ENCODE results near the gene ORAI3.

Gene ORAI3

DNA sequence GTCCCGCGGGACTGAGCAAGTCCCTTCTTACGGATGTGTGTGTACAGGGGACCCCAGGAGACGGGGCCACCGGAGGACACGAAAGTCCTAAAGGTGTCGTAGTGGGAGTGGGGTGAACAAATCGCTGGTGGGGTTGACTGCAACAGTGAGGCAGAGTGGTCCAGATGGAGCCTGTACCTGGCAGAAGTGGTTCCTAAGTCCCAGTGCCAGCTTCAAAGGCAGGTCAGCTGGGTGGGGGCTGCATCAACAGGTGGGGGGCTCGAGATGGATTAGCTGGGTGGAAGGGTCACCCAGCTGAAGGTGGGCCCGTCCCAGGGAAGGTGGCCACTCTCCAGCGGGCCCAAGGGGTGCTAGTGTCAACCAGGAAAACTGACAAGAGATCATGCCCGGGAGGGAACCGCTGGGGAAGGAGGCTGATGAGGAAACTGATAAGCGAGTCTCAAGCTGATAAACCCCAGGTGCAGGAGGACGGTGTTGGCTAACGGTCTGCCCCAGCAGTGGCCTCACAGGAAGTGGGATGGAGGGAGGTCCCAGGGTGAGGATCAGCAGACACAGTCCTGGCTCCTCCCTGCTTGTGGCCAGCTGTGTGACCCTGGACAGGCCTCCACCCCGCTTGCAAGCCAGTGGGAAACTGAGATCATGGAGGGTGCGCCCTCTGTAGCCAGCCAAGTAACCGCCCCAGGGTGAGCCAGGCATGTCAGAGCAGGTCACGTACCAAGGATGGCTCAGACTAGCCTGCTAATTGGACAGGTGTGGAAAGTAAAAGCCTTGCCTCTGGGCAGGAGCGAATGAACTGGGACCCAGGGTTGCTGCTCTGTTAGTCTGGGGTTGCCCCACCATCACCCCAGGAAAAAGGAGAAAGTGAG is 1.0 kb downstream of the ORAI3 start:
- H3K4me1 Mint-ChIP-seq (ENCODE audit: low read depth), result peaks cover 21% of the 10 kb centered on the region
- peaks cover 20% of the 10 kb centered on the region for H3K36me3 Mint-ChIP-seq (ENCODE audit: low read depth)
- H3K27me3 Mint-ChIP-seq, result no peaks in the 10 kb centered on the region
- peak overlapping the region; percentile 80 for H3K27ac Mint-ChIP-seq
- H3K4me3 Mint-ChIP-seq, result peak overlapping the region; percentile 81
- no peaks in the 10 kb centered on the region for H3K9me3 Mint-ChIP-seq
- peak; percentile 57 for DNase-seq

GRCh38 chr16:30950516-30951065 is 1.7 kb downstream of the ORAI3 start:
- DNase-seq, result no peak
- peaks cover 16% of the 10 kb centered on the region for H3K36me3 Mint-ChIP-seq (ENCODE audit: low read depth)
- no peaks in the 10 kb centered on the region for H3K9me3 Mint-ChIP-seq
- peak overlapping the region; percentile 81 for H3K4me3 Mint-ChIP-seq
- peaks cover 21% of the 10 kb centered on the region for H3K4me1 Mint-ChIP-seq (ENCODE audit: low read depth)
- H3K27ac Mint-ChIP-seq, result peak overlapping the region; percentile 80
- H3K27me3 Mint-ChIP-seq, result no peaks in the 10 kb centered on the region

DNA sequence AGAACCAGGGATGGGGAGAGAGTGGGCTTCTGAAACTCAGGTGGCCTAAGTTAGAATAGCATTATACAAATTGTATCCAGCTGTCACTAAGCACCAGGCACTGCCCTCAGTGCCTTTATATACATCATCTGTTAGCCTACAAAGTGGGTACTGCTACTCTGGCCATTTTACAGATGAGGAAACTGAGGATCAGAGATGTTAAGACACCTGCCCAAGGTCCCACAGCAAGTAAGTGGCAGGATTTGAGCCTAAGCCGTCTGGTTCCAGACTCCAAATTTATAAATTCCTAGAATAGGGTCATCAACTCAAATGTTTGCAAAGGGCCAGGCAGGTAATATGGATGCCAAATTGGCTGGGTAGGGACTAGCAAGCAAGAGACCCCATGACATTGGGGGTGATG is 2.3 kb downstream of the ORAI3 start:
- no peak overlapping the region for H3K4me3 Mint-ChIP-seq
- no peaks in the 10 kb centered on the region for H3K9me3 Mint-ChIP-seq
- H3K27ac Mint-ChIP-seq, result peak overlapping the region; percentile 52
- H3K27me3 Mint-ChIP-seq, result no peaks in the 10 kb centered on the region
- H3K36me3 Mint-ChIP-seq (ENCODE audit: low read depth), result peaks cover 12% of the 10 kb centered on the region
- no peak for DNase-seq
- peaks cover 24% of the 10 kb centered on the region for H3K4me1 Mint-ChIP-seq (ENCODE audit: low read depth)

GRCh38 chr16:30951750-30952149 is 2.9 kb downstream of the ORAI3 start:
- Mint-ChIP-seq H3K27me3 (no peaks in the 10 kb centered on the region), H3K27ac (no peak overlapping the region), H3K9me3 (no peaks in the 10 kb centered on the region), H3K4me3 (no peak overlapping the region), H3K36me3 (ENCODE audit: low read depth) (peaks cover 6% of the 10 kb centered on the region), H3K4me1 (ENCODE audit: low read depth) (peaks cover 29% of the 10 kb centered on the region)
- no peak for DNase-seq

GRCh38 chr16:30953111-30953510 is 4.2 kb downstream of the ORAI3 start:
- H3K36me3 Mint-ChIP-seq (ENCODE audit: low read depth), result peaks cover 5% of the 10 kb centered on the region
- no peaks in the 10 kb centered on the region for H3K27me3 Mint-ChIP-seq
- no peak overlapping the region for H3K4me3 Mint-ChIP-seq
- H3K27ac Mint-ChIP-seq, result no peak overlapping the region
- H3K4me1 Mint-ChIP-seq (ENCODE audit: low read depth), result peaks cover 31% of the 10 kb centered on the region
- DNase-seq, result no peak
- H3K9me3 Mint-ChIP-seq, result no peaks in the 10 kb centered on the region

DNA sequence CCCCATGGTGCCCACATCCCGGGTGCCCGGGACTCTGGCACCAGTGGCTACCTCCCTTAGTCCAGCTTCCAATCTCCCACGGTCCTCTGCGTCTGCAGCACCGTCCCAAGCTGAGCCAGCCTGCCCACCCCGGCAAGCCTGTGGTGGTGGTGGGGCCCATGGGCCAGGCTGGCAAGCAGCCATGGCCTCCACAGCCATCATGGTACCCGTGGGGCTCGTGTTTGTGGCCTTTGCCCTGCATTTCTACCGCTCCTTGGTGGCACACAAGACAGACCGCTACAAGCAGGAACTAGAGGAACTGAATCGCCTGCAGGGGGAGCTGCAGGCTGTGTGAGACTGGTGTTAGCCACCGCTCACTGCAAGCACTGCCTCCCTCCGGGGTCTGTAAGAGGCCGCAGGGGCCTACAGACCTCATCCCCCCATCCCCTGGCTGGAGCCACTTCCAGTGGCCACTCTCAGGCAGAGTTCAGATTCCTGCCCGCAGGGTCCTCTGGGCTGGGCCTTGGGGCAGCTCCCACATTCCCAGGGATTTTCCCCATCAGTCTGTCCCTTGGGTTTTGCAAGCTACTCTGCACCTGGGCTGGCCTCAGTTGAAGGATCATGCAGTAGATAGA is 4.8 kb downstream of the ORAI3 start:
- no peaks in the 10 kb centered on the region for H3K9me3 Mint-ChIP-seq
- DNase-seq, result peak; percentile 74
- H3K4me1 Mint-ChIP-seq (ENCODE audit: low read depth), result peaks cover 34% of the 10 kb centered on the region
- no peak overlapping the region for H3K4me3 Mint-ChIP-seq
- no peak overlapping the region for H3K27ac Mint-ChIP-seq
- H3K36me3 Mint-ChIP-seq (ENCODE audit: low read depth), result peaks cover 9% of the 10 kb centered on the region
- no peaks in the 10 kb centered on the region for H3K27me3 Mint-ChIP-seq

DNA sequence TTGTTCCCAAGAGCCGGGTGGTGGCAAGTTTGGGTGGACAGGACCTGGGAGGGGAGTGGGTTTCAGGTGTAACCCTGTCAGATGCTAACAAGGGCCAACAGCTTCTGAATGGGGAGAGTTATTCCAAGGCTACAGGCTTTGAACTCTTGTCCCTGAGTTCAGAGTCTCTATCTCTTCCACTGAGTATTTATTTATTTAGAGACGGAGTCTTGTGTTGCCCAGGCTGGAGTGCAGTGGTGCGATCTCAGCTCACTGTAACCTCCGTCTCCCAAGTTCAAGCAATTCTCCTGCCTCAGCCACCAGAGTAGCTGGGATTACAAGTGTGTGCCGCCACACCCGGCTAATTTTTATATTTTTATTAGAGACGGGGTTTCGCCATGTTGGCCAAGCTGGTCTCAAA is 6.1 kb downstream of the ORAI3 start:
- H3K9me3 Mint-ChIP-seq, result no peaks in the 10 kb centered on the region
- H3K27ac Mint-ChIP-seq, result no peak overlapping the region
- no peak overlapping the region for H3K4me3 Mint-ChIP-seq
- no peaks in the 10 kb centered on the region for H3K27me3 Mint-ChIP-seq
- no peak for DNase-seq
- H3K36me3 Mint-ChIP-seq (ENCODE audit: low read depth), result peaks cover 22% of the 10 kb centered on the region
- peaks cover 38% of the 10 kb centered on the region for H3K4me1 Mint-ChIP-seq (ENCODE audit: low read depth)

- DNase-seq, result peak; percentile 94
- H3K4me1 Mint-ChIP-seq (ENCODE audit: low read depth), result peaks cover 36% of the 10 kb centered on the region
- peak overlapping the region; percentile 95 for H3K4me3 Mint-ChIP-seq
- H3K27me3 Mint-ChIP-seq, result no peaks in the 10 kb centered on the region
- H3K36me3 Mint-ChIP-seq (ENCODE audit: low read depth), result peaks cover 41% of the 10 kb centered on the region
- no peaks in the 10 kb centered on the region for H3K9me3 Mint-ChIP-seq
- H3K27ac Mint-ChIP-seq, result peak overlapping the region; percentile 100
These were observed 8.0 kb downstream of the ORAI3 start for GRCh38 chr16:30956601-30957455.

DNA sequence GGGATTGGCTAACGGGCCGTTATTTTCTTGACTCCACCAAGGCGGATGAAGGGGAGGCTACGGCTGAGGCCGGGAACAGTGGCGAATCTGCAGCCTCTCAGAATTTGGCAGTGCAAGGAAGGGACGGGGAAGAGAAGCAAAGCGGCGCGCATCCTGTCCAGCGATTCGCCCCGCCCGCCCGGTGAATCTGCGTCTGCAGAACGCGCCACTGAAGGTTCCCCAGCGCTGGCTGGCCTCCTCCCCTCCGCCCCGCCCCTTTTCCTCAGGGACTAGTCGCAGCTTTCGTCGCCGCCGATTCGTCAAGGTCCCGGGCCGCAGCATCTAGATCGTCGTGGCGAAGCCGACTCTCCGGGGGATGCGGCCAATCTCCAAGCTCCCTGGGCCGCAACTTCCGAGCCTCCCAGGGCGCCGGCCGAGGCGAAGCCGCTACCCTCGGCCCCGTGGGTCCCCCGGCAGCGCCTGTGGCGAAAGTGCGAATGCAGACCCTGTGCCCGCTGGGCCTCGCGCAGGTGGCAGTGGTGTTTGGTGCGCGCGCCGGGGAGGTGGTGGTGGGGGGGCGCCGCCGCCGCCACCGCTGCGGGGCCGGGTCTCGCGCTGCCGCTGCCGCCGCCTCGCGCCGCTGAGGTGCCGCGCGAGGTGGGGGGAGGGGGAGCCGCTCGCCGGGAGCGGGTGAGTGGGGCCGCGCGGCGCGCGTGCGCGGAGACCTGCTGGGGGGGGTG is 8.7 kb downstream of the ORAI3 start, which contains the start of gene SETD1A:
SETD1A (plus strand) TSS at position 299 of the 719 bp plus-strand sequence. CDS start 978 bp downstream, outside the sequence.
- peaks cover 49% of the 10 kb centered on the region for H3K36me3 Mint-ChIP-seq (ENCODE audit: low read depth)
- H3K4me1 Mint-ChIP-seq (ENCODE audit: low read depth), result peaks cover 36% of the 10 kb centered on the region
- H3K4me3 Mint-ChIP-seq, result peak within 1 kb of the TSS; percentile 95
- peak within 1 kb of the TSS; percentile 100 for H3K27ac Mint-ChIP-seq
- DNase-seq, result peak; percentile 97
- no peaks in the 10 kb centered on the region for H3K9me3 Mint-ChIP-seq
- no peaks in the 10 kb centered on the region for H3K27me3 Mint-ChIP-seq

- peaks cover 57% of the 10 kb centered on the region for H3K36me3 Mint-ChIP-seq (ENCODE audit: low read depth)
- no peaks in the 10 kb centered on the region for H3K27me3 Mint-ChIP-seq
- no peaks in the 10 kb centered on the region for H3K9me3 Mint-ChIP-seq
- peak overlapping the region; percentile 94 for H3K27ac Mint-ChIP-seq
- peak overlapping the region; percentile 93 for H3K4me3 Mint-ChIP-seq
- DNase-seq, result no peak
- H3K4me1 Mint-ChIP-seq (ENCODE audit: low read depth), result peaks cover 40% of the 10 kb centered on the region
These were observed 9.6 kb downstream of the ORAI3 start for GRCh38 chr16:30958175-30959079.

DNA sequence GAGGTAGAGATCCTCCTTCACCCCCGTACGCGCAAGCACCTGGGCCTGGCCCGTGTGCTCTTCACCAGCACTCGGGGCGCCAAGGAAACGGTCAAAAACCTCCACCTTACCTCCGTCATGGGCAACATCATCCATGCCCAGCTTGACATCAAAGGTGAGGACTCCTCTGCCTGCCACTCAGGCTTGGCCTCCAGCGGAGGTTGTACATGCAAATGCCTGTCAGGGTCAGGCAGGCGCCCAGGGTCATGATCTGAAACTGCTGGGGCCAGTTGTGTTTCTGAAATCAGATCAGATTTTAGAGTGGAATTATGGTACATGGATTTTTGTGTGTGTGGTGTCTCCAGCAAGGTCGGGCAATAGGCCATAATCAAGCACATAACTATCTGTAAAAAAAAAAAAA is 12.5 kb downstream of the ORAI3 start:
- H3K9me3 Mint-ChIP-seq, result no peaks in the 10 kb centered on the region
- DNase-seq, result no peak
- H3K27ac Mint-ChIP-seq, result no peak overlapping the region
- H3K4me3 Mint-ChIP-seq, result no peak overlapping the region
- H3K4me1 Mint-ChIP-seq (ENCODE audit: low read depth), result peaks cover 30% of the 10 kb centered on the region
- peaks cover 86% of the 10 kb centered on the region for H3K36me3 Mint-ChIP-seq (ENCODE audit: low read depth)
- H3K27me3 Mint-ChIP-seq, result no peaks in the 10 kb centered on the region

DNA sequence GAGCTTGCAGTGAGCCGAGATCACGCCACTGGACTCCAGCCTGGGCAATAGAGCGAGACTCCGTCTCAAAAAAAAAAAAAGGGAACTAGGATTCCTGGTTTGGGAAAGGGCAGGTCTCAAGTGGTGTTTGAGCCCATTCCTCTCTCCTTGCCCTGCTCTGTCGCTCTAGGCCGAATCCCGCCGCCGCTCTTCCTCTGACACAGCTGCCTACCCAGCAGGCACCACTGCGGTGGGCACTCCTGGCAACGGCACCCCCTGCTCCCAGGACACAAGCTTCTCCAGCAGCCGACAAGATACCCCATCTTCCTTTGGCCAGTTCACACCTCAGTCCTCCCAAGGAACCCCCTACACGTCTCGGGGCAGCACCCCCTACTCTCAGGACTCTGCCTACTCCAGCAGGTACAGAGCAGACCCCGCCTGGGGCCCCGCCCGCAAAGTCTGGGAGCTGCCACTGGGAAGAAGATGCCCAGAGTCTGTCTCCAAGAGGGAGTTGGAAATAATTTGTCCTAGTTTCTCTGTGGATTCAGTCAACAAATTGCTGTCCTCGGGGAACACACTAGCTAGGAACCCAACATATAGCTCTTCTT is 15.2 kb downstream of the ORAI3 start:
- no peak for DNase-seq
- Mint-ChIP-seq H3K36me3 (ENCODE audit: low read depth) (peaks cover 95% of the 10 kb centered on the region), H3K9me3 (no peaks in the 10 kb centered on the region), H3K27me3 (no peaks in the 10 kb centered on the region), H3K27ac (no peak overlapping the region), H3K4me3 (no peak overlapping the region), H3K4me1 (ENCODE audit: low read depth) (peaks cover 17% of the 10 kb centered on the region)

Measured in activated T-cell treated with anti-CD3 and anti-CD28 coated beads, Interleukin-2, amount 50 U/mL, for 24 hours (primary cell).